BLaER1 treated with 17β-estradiol and CSF1 and Interleukin-3, amounts not matched to agents 10 nM and 100 nM (cell line): ENCODE data around the gene RRAD.
"Not testable (repeated sequence)": the region's sequence is repeated elsewhere in the genome, so short reads cannot be mapped to it uniquely, and the experiment has no call there.

Source experiments
- H3K27ac ChIP-seq, 11 experiments: shearing (Covaris generic); formaldehyde crosslinking; 2 replicates each; pipeline ENCODE4 v1.8.1; 2022
- H3K27me3 ChIP-seq, 11 experiments: shearing (Covaris generic); formaldehyde crosslinking; 2 replicates each; pipeline ENCODE4 v1.8.1; 2022
- H3K36me3 ChIP-seq, 11 experiments: shearing (Covaris generic); formaldehyde crosslinking; 2 replicates each; pipeline ENCODE4 v1.8.1; 2022
- H3K4me1 ChIP-seq, 10 experiments: shearing (Covaris generic); formaldehyde crosslinking; 2 replicates each; pipeline ENCODE4 v1.8.1; 2022
- H3K4me2 ChIP-seq, 11 experiments: shearing (Covaris generic); formaldehyde crosslinking; 2 replicates each; pipeline ENCODE4 v1.8.1; 2022
- H3K4me3 ChIP-seq, 10 experiments: shearing (Covaris generic); formaldehyde crosslinking; 2 replicates each; pipeline ENCODE4 v1.8.1; 2022
- H3K9ac ChIP-seq, 11 experiments: shearing (Covaris generic); formaldehyde crosslinking; 2 replicates each; pipeline ENCODE4 v1.8.1; 2022
- H3K9me3 ChIP-seq, 11 experiments: shearing (Covaris generic); formaldehyde crosslinking; replicated peaks in 1 of 11; 2 replicates each; pipeline ENCODE4 v1.8.1; 2022
- H4K20me1 ChIP-seq, 11 experiments: shearing (Covaris generic); formaldehyde crosslinking; 2 replicates each; pipeline ENCODE4 v1.8.1; 2022
- Cebpa-rat ChIP-seq, 11 experiments: shearing (Covaris generic); IDR thresholded peaks; 2 replicates each; pipeline ENCODE4 v1.8.1; 2022

Gene RRAD

DNA sequence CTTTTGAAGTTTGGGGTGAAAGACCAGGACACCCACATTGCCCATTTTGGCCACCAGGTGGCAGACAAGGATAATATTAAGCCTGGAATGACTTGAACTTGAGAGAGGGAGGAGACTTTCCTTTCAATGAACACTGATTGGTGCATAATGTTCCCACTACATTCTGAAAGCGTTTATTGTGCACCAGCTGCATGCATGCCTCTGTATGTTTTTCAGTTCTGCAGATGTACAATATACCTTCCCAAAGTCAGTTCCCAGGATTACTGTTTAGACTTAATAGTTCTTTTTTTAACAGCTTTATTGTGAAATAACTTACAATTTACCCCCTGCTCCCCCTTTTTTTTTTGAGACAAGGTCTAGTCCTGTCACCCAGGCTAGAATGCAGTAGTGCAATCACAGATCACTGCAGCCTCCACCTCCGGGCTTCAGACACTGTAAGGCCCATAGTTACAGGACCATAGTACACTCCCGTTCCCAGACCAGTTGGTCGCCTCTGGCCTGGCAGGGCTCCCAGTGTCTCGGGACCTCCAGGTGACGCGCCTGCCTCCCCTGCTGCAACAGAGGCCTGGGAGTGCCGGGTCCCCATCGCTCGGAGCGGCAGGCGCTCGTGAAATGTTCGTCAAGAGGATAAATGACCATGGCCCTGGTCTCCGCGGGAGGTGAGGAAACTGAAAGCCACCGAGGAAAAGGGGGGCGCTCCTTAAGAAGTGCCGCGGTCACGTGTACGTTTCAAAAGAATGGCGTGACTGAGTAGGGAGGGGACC, 22.1 kb upstream of the RRAD start:
- Histone ChIP-seq H3K27me3 (peaks cover 42 to 56% (median 53%) of the 10 kb centered on the region in 11 experiments), H4K20me1 (peaks cover 0 to 52% (median 12%) of the 10 kb centered on the region in 11 experiments; a peak in 13 of 22 replicates), H3K27ac (no peak overlapping the region), H3K4me1 (peaks cover 10 to 19% (median 18%) of the 10 kb centered on the region in 10 experiments; a peak in 18 of 20 replicates), H3K4me2 (peak overlapping the region; percentile 71 to 99 (median 94)), H3K4me3 (peak overlapping the region; percentile 47 to 69 (median 56)), H3K36me3 (peaks cover 16 to 21% (median 17%) of the 10 kb centered on the region in 11 experiments), H3K9me3 (peaks cover 0 to 7% (median 3%) of the 10 kb centered on the region in 11 experiments; a peak in 8 of 22 replicates), H3K9ac (peak overlapping the region in 8 of 11 experiments; percentile 23 to 70 (median 54); a peak in 13 of 22 replicates)
- 0 out of 22 replicates have a peak, but pooled peaks of 1 of the 11 experiments have one; percentile 12 for TF ChIP-seq Cebpa-rat (IDR thresholded peaks at IDR 0.05)

GRCh38 chr16:66946974-66947301, 21.6 kb upstream of the RRAD start:
- H3K4me1 ChIP-seq, result peaks cover 10 to 19% (median 18%) of the 10 kb centered on the region in 10 experiments; a peak in 18 of 20 replicates
- H3K36me3 ChIP-seq, result peaks cover 21 to 26% (median 22%) of the 10 kb centered on the region in 11 experiments
- H3K9me3 ChIP-seq, result peaks cover 0 to 7% (median 3%) of the 10 kb centered on the region in 11 experiments; a peak in 8 of 22 replicates
- TF ChIP-seq Cebpa-rat (IDR thresholded peaks at IDR 0.05), result no peak
- no peak overlapping the region for H3K9ac ChIP-seq
- peaks cover 42 to 51% (median 48%) of the 10 kb centered on the region in 11 experiments for H3K27me3 ChIP-seq
- H3K27ac ChIP-seq, result no peak overlapping the region
- no peak overlapping the region for H3K4me3 ChIP-seq
- peaks cover 0 to 58% (median 12%) of the 10 kb centered on the region in 11 experiments; a peak in 15 of 22 replicates for H4K20me1 ChIP-seq
- H3K4me2 ChIP-seq, result no peak overlapping the region; a peak in 1 of 22 replicates

GRCh38 chr16:66946541-66946940, 21.2 kb upstream of the RRAD start:
- Histone ChIP-seq H3K4me3 (no peak overlapping the region), H3K9ac (no peak overlapping the region), H3K27ac (no peak overlapping the region), H3K36me3 (peaks cover 25 to 30% (median 26%) of the 10 kb centered on the region in 11 experiments), H3K9me3 (peaks cover 0 to 6% (median 3%) of the 10 kb centered on the region in 11 experiments; a peak in 8 of 22 replicates), H3K4me1 (peaks cover 10 to 19% (median 18%) of the 10 kb centered on the region in 10 experiments; a peak in 18 of 20 replicates), H3K27me3 (peaks cover 42 to 47% (median 44%) of the 10 kb centered on the region in 11 experiments), H4K20me1 (peaks cover 0 to 61% (median 13%) of the 10 kb centered on the region in 11 experiments; a peak in 16 of 22 replicates), H3K4me2 (no peak overlapping the region)
- no peak for TF ChIP-seq Cebpa-rat (IDR thresholded peaks at IDR 0.05)

- no peak for TF ChIP-seq Cebpa-rat (IDR thresholded peaks at IDR 0.05)
- peaks cover 0 to under 1% (median 0%) of the 10 kb centered on the region in 11 experiments; a peak in 2 of 22 replicates for H3K9me3 ChIP-seq
- H3K27me3 ChIP-seq, result peaks cover 36 to 41% (median 38%) of the 10 kb centered on the region in 11 experiments
- no peak overlapping the region for H3K9ac ChIP-seq
- H3K27ac ChIP-seq, result no peak overlapping the region
- peaks cover 31 to 36% (median 32%) of the 10 kb centered on the region in 11 experiments for H3K36me3 ChIP-seq
- peaks cover 2 to 67% (median 14%) of the 10 kb centered on the region in 11 experiments; a peak in 16 of 22 replicates for H4K20me1 ChIP-seq
- H3K4me1 ChIP-seq, result peaks cover 10 to 19% (median 18%) of the 10 kb centered on the region in 10 experiments; a peak in 18 of 20 replicates
- no peak overlapping the region for H3K4me2 ChIP-seq
- H3K4me3 ChIP-seq, result no peak overlapping the region
These were observed 20.6 kb upstream of the RRAD start for GRCh38 chr16:66945939-66946338.

GRCh38 chr16:66944971-66945370, 19.6 kb upstream of the RRAD start:
- H3K4me3 ChIP-seq, H3K27ac ChIP-seq, H3K9me3 ChIP-seq, H3K4me2 ChIP-seq, H3K9ac ChIP-seq: not testable (repeated sequence)
- peaks cover 41 to 46% (median 42%) of the 10 kb centered on the region in 11 experiments for H3K36me3 ChIP-seq
- peaks cover 27 to 31% (median 28%) of the 10 kb centered on the region in 11 experiments for H3K27me3 ChIP-seq
- peaks cover 5 to 77% (median 17%) of the 10 kb centered on the region in 11 experiments; a peak in 17 of 22 replicates for H4K20me1 ChIP-seq
- H3K4me1 ChIP-seq, result peaks cover 10 to 19% (median 18%) of the 10 kb centered on the region in 10 experiments; a peak in 18 of 20 replicates

- no peak overlapping the region for H3K4me2 ChIP-seq
- no peaks in the 10 kb centered on the region for H3K9me3 ChIP-seq
- peaks cover 50 to 55% (median 51%) of the 10 kb centered on the region in 11 experiments for H3K36me3 ChIP-seq
- H3K4me1 ChIP-seq, result peaks cover 9 to 18% (median 17%) of the 10 kb centered on the region in 10 experiments; a peak in 18 of 20 replicates
- H3K4me3 ChIP-seq, result no peak overlapping the region
- H4K20me1 ChIP-seq, result peaks cover 8 to 78% (median 24%) of the 10 kb centered on the region in 11 experiments; a peak in 18 of 22 replicates
- no peak overlapping the region for H3K27ac ChIP-seq
- no peak for TF ChIP-seq Cebpa-rat (IDR thresholded peaks at IDR 0.05)
- no peak overlapping the region for H3K9ac ChIP-seq
- H3K27me3 ChIP-seq, result peaks cover 18 to 22% (median 19%) of the 10 kb centered on the region in 11 experiments
These were observed 18.7 kb upstream of the RRAD start for GRCh38 chr16:66944054-66944441.

DNA sequence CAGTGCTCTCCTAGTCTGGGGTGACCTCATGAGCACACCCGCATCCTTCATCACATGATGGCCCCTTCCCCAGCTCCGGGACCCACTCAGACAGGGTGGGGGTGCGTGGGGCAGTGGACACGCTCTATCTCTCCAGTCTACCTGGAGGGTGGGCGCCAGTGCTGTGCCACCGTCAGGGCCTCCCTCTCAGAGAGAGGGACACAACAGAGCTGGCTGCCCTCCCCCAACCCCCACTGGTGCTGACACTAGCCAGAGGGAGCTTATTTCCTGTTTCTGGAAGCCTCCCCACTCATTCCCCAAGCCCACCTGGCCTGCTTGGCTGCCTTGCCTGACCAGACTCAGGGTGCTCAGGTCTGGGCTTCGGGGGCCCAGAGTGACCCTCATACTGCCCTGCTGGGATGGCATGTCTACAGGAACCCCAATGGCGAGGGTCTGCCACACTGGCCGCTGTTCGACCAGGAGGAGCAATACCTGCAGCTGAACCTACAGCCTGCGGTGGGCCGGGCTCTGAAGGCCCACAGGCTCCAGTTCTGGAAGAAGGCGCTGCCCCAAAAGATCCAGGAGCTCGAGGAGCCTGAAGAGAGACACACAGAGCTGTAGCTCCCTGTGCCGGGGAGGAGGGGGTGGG, 18.2 kb upstream of the RRAD start:
- Histone ChIP-seq H3K4me2 (no peak overlapping the region), H3K27ac (no peak overlapping the region), H3K4me1 (peaks cover 4 to 12% (median 12%) of the 10 kb centered on the region in 10 experiments; a peak in 18 of 20 replicates), H4K20me1 (peaks cover 10 to 78% (median 25%) of the 10 kb centered on the region in 11 experiments; a peak in 19 of 22 replicates), H3K36me3 (peaks cover 55 to 60% (median 56%) of the 10 kb centered on the region in 11 experiments), H3K27me3 (peaks cover 13 to 17% (median 14%) of the 10 kb centered on the region in 11 experiments), H3K4me3 (no peak overlapping the region), H3K9ac (no peak overlapping the region), H3K9me3 (no peaks in the 10 kb centered on the region)
- TF ChIP-seq Cebpa-rat (IDR thresholded peaks at IDR 0.05), result no peak

GRCh38 chr16:66942981-66943380, 17.6 kb upstream of the RRAD start:
- Histone ChIP-seq H3K36me3 (peaks cover 60 to 66% (median 62%) of the 10 kb centered on the region in 11 experiments), H3K27me3 (peaks cover 7 to 11% (median 8%) of the 10 kb centered on the region in 11 experiments), H3K27ac (no peak overlapping the region), H3K4me2 (no peak overlapping the region), H4K20me1 (peaks cover 11 to 79% (median 28%) of the 10 kb centered on the region in 11 experiments; a peak in 20 of 22 replicates), H3K4me3 (no peak overlapping the region), H3K9ac (no peak overlapping the region), H3K9me3 (no peaks in the 10 kb centered on the region), H3K4me1 (peaks cover under 1 to 7% (median 7%) of the 10 kb centered on the region in 10 experiments; a peak in 16 of 20 replicates)
- TF ChIP-seq Cebpa-rat (IDR thresholded peaks at IDR 0.05), result no peak
